SK-MEL-5 (cell line): ENCODE data around the gene TRMT2A. TPM values are rescaled to one million over a fixed set of nuclear protein-coding genes. Genes with fewer than 3 reads are reported as not detected.

Experiments used
- DNase-seq: peaks from one replicate; pipeline ENCODE4 v3.0.0-alpha.2; 2016; ENCODE audit warnings: low read depth, low spot score
- in situ Hi-C: cut with HindIII; loops from 2 replicates; pipeline ENCODE4 v1.10.0; 2016; ENCODE audit warnings: low sequenced_read_pairs, high pct_unique_total_duplicates, low pct_unique_long_range_greater_than_20kb
- total RNA-seq: library from RNA; depleted of rRNA; stranded (reverse); fragments of >200 nt; shearing (Covaris generic); gene quantifications from 2 replicates; pipeline ENCODE4 v1.2.3, GENCODE V29; 2014

TRMT2A gene
- total RNA-seq, 1 experiment from 2014 or later = 67.3 TPM

DNA sequence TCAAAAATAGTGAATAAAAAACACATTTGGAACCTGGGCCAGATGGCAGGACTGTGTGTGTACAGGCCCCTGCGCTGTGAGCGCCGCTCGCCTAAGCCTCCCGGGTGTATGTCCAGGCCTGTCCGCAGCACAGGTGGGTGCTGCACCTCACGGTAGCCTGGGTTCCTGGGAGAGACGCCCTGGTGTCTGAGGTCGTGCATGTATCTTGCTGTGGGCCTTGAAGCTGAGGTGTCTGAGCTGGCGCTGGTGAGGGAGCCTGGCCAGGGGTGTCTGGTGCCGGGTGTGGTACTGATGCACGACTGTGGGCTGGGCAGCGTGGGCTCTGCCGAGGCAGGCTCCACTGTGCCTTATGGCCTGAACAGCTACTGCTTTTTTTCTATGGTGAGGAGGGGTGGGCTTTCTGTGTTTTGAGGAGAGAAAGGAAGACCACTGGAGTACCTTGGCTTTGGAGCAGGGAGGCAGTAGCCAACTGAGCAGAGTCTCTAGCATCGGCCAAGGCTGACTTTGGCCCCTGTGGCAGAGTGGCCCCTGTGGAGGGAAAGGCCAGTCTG is 10.4 kb upstream of the TRMT2A start:
- in situ Hi-C loops = no loop called here
- no peak for DNase-seq

DNA sequence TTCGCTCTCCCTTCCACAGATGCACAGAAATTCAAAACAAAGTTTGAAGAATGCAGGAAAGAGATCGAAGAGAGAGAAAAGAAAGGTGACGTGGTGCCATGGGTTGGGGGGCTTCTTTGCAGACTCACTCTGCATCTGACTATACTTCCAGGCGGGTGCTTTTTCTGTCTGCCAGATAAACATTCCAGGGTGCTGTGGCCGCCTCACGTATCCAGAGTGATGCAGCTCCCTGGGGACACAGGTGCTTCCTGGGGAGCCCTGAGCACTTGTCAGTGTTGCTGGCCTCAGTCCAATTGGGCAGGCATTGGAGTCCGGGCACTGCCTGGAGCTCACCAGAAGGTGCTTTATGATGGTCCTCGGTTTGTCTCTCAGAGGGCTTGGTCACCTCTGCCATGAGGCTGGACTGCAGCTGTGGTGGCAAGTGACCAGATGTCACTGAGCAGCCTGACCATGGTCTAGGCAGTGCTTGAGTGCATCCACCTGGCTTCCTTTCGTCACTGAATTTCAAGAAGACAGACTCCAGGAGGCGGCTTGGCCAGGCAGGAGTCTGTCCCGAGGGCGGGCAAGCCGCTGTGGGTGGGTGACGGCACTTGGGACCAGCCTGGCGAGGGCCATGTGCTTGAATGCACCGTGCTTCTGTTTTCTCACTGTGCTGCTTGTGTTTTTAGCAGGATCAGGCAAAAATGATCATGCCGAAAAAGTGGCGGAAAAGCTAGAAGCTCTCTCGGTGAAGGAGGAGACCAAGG is 9.4 kb upstream of the TRMT2A start:
- in situ Hi-C loops = no loop called here
- no peak for DNase-seq

DNA sequence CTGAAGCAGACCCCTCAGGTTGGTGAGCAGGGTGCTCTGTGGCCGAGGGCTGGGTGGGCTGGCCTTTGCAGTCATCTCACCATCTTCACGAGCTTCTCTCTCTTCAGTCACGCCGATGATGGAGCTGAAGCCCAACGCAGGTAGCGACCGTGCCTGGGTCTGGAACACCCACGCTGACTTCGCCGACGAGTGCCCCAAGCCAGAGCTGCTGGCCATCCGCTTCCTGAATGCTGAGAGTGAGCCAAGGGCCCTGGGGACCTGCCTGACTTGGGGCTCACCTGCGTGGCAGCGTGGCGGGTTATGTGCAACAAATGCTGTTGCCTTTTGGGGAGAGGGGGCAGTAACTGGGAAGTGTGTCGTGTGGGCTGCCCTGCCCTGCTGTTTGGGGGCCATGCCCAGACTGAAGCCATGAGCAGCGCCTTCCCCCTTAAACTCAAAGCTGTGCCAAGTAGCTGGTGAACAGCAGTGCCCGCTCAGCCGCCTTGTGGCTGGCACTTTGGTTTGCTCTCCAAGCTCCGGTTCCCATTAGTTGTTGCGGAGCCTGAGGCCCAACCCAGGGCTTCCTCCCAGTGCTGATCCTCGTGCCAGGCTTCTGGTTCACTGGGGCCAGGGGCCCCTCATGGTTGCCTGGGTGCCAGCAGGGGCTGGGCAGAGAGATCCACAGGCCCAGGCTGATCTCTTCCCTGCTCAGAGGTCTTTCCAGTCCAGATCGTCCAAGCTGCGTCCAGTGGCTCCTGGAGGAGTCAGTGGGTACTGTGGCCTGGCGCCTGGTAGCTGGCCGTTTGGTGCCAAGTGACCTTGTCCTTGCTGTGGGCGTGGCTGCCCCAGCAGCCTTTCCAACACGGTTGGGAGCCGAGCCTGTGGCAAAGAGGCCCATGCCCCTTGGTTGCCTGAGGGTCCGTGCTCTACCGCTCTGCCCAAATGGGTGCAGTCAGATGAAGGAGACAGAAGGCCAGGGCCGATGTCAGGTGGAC is 8.5 kb upstream of the TRMT2A start:
- in situ Hi-C loops = no loop called here
- DNase-seq = no peak

DNA sequence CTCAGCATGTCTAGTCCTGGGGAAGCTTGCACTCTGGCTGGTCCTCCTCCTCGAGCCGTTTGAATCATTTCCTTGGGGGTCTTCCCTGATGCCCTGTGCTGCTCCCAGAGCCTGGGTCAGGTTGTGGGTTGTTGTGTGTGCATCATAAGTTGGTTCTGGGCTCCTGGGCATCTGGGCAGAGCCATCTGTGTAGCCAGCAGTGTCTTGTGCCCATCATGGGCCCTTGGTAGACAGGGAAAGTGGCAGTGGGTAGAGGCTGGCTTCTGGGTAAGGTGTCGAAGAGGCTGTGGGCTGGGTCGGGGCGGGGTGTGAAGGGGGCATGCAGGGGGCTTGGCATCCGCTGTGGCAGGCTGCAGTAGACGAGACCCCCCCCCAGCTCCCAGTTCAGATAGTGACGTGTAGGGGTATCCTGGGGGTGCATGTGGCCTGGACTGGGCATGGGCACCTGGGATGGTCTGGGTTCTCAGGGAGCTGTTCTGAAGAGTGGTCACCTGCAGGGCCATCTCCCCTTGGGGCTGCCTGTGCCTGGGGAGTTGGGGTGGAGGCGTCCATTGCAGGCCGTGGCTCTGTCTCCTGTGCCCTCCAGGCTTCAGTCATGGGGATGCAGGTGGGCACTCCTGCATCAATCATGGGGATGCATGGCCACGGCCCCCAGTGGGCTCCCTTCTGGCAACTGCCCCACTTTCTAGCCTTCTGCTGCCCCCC is 7.2 kb upstream of the TRMT2A start:
- DNase-seq = no peak
- in situ Hi-C loops = no loop called here

DNA sequence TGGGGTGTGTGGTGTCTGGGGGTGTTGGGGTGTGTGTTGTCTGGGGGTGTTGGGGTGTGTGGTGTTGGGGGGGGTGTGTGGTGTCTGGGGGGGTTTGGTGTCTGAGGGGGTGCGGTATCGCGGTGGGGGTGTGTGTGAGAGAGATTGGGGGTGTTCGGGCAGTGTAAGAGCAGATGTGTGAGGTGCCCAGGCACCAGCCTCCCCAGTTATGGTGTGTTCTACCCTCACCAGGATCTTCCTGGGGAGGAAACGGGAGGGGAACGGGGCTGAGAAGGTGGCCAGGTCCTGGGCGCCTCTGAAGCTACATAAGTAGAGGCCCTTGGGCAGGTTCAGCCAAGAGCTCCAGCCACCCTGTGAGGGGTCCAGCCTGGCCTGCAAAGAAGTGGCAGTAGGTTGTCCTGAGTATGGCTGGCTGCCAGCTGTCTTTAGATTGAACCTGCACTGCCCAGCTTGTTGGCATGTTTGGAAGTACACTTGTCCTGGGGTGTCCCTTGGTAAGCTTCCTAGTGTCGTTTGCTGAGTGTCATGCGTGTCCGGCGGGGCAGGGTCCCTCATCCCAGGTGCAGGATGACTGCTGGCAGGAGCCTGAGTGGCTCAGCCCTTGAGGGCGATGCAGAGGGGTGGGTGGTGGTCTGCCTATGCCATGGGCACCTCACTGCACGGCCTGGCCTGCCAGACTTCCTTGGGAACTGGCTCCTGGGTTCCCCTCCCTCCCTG is 6.5 kb upstream of the TRMT2A start:
- in situ Hi-C loops = no loop called here
- DNase-seq = no peak

DNA sequence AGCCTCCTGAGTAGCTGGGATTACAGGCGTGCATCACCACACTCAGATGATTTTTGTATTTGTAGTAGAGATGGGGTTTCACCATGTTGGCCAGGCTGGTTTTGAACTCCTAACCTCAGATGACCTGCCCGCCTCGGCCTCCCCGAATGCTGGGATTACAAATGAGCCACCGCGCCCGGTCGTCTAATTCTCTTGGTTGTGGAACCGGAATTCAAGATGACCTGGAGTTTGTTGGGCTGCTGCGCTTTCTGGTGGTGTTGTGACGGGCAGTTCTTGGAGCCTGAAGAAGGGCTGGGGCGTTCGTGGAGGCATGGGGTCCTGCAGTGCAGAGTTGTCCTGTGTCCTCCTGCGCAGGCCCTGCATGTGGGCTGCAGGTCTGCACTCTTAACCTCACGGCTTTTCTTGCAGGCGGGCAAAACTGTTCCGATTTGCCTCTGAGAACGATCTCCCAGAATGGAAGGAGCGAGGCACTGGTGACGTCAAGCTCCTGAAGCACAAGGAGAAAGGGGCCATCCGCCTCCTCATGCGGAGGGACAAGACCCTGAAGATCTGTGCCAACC is 4.9 kb upstream of the TRMT2A start:
- DNase-seq = no peak
- in situ Hi-C loops = no loop called here

DNA sequence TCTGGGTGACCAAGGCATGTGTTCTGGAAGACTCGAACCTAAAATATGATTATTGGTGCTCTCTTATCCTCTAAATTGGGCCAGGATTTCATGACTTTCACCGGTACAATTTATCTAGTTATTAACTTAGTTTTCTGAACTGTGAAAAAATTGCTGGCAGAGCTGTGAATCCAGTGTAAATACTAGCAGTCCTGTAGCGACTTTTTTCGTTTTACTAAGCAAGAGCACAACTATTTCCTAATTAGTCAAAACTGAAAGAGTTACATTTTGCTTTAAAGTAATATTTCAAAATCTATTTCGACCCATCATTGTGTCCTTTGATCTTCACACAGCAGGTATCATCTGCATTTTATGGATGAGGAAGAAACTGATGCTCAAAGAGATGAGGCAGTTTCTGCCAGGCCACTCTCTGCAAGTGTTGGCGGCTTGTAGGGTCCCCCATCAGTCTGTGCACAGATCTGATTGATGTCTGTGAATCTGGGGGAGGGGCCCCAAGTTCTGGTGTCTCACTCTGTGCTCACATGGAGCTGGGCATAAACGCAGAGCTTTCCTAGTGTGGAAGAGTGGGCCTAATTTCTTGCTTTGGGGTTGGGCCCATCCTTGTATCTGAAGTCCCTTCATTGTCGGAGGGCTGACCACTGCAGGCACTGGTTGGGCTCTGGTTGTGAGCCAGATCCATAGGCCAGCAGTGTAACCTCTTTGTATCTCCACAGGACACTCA is 1.4 kb upstream of the TRMT2A start:
- DNase-seq = no peak
- in situ Hi-C loops = no loop called here

DNA sequence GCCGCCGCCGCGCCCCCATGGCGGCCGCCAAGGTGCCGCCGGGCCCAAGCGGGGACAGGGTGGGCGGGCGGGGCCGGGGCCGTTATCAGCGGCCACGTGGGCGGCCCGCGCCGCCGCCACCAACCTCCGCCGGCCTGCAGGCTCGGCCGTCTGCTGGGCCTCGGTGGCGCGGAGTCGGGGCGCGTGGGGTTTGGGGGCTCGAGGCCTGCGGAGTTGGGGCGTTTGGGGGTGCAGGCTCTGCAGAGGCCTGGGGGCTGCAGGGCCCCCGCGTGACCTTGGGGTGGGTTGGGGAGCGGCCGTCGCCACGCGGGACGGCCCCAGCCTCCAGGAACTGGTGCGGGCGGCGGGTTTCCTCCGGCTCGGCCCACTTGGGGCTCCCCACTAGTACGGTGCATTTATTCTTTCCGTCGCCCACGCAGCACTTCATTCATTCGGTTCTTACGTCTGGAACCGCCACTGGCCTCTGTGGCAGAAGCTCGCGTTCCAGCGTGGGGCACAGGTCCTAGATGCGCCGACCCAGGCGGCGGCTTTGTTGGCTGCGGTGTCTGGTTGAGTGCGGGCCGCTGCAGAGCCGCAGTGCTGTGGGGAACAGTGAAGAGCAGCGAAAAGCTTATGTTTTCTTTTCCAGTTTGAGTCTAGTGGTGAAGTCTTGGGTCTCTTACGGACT is 740 bp upstream of the TRMT2A start:
- no peak for DNase-seq
- in situ Hi-C loops = no loop called here

DNA sequence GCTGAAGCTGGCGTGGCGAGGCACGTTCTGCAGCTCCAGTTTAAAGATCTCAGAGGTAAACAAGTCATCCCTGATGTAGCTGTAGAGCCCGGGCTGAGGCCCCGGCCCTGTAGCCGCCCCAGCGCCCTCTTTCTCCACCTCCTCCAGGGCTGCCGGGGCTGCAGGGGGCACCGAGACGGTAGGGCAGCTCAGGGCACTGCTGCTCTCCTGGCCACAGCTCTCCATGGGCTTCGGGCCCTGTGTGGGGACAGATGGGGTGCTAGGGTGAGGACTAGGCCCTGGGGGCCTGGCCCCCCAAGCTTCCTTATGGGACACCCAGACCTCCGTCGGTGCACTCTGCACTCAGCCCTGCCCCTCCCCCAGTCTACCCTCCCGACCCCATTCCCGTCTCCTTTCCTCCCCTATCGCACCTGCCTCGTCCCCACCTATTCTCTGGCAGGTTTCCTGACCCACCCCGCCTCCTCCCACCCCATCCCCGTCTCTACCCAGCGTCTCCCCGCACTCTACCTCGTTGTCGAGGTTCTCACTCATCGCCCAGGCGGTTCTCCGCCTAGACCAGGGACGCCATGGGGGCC is 563 bp downstream of the TRMT2A start:
- in situ Hi-C loops = no loop called here
- no peak for DNase-seq

DNA sequence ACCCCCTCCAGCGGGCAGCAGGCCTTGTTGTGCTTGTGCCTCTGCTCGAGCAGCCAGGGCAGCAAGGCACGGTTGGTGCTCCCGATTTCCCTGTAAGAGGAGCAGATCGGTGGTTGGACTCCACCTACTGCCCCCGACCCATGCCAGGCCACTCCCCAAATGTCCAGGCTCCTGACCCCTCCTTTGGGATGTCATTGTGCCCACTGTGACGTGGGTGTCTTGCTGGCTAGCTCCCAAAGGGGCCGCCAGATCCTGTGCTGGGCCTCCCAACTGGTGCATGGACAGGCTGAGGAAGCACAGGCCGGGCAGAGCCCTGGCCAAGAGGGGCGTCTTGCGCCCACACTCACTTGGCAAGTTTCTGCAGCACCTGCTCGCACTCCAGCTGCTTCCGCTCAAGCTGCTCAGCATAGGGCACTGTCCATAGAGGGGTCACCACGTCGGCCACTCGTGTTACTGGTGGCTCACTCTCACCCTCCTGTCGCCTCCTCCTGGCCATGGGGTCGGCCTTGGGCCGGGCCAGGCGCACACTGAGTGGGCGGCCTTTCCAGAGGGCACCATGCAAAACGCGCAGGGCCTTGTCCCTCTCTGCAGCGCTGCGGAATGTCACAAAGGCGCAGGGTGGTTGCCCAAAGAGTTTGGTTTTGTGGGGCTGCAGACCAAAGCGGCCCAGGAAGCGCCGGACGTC is 1.2 kb downstream of the TRMT2A start, which contains the start of gene RANBP1:
TSS of gene RANBP1 (plus strand) at position 414 of the 685 bp plus-strand sequence. CDS start at position 495, 81 bp downstream.
- in situ Hi-C loops = no loop called here

DNA sequence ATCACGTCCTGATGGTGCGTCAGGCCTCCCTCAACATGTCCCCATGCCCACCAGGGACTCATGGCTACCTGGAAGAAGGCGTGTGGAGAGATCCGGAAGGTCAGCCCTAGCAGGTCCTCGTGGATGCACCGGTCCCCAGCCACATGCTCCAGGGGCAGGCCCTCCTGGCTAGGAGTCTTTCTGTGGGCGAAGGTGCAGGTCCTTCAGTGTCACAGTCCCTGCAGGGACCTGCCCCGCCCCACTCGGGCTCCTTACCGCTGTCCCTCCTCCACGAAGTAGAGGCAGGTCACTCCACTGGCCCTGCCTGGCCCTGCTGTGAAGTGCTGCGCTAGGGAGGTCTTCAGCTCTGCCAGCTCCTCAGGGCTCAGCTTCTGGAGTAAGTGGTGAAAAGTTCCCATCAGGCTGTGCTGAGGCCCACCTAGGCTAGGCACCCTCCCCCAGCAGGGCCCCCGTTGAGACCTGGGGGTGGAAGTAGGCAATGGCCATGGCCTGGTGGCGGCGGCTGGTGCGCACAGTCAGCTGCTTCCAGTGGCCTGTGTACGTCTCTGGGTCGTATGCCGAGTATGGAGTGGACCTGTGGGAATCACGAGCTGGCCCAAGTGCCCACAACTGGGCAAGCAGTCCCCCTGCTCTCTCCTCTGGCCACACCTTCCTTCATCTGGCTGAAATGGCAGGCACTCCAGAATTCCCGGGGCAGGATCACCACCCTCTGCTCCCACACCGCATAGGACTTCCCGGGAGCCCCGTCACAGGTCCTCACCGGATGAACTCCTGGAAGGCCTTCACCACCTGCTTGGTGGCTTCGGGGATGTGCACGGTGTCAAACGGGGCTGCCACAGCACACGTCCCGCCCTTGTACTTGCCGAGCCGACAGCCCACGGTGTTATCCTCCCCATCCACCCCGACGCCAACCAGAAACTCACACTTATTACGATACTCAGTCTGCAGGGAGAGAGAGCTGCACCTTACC is 2.2 kb downstream of the TRMT2A start:
- DNase-seq = no peak
- in situ Hi-C loops = no loop called here

More for the DNA sequence above, 1.2 kb downstream of the TRMT2A start, which contains the start of gene RANBP1:
- DNase-seq = no peak

DNA sequence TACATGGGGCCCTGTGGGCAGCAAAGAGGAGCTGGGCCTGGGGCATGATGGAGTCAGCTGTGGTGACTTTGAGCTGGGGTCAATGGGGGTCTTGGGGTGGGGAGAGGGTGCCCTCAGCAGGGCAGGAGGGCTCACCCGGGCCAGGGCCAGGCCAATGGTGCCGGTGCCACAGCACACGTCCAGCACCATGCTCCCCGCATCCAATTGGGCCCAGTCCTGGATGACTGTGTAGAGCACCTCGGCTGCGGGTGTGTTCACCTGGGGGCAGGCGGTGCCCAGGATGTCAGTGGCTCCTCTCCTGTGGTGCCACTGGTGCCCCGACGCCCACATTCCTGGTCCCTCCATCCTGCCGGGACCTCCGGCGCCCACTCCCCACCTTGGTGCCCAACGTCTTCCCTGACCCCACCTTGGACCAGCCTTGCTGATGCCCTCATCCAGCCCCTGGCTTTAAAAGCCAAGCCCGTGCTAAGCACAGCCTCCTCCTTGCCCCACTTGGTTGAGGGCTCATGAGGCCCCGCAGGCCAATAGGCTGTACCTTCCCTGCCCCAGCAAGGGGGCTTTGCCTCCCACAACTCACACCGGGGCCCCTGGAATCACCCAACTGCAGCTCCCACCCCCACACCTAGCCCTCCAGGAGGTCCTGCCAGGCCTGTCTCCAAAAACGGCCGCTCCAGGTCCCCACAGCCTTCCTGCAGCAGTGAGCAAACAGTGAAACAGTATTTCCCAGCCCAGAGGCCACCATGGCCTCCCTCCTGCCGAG is 3.3 kb downstream of the TRMT2A start:
- in situ Hi-C loops = no loop called here
- DNase-seq = no peak
